Thoracic aorta (tissue), 2 donors: Measurements from ENCODE around the gene CCDC8. TPM values are rescaled to one million over a fixed set of nuclear protein-coding genes. Genes with fewer than 3 reads are reported as not detected.

Experiments
- ATAC-seq: fragments of 150-250 bp; one replicate; pipeline ENCODE4 v1.8.0; 2017; ENCODE audit warnings: low read depth; ENCODE audit not compliant: insufficient number of reproducible peaks, low FRiP score
- DNase-seq: peaks from one replicate; pipeline ENCODE4 v3.0.0-alpha.2; 2020; ENCODE audit warnings: low spot score
- H3K27ac ChIP-seq, 2 donors: fragments of 200-600 bp; sonication (generic); 1 replicate in 1 of 2; 2 replicates in 1 of 2; pipeline ENCODE4 v1.5.1; 2016; ENCODE audit warnings: mild to moderate bottlenecking in 2 of 2, moderate library complexity in 2 of 2
- H3K27me3 ChIP-seq: fragments of 200-600 bp; sonication (generic); replicated peaks from 2 replicates; pipeline ENCODE4 v1.6.0; 2016; ENCODE audit warnings: mild to moderate bottlenecking; ENCODE audit not compliant: insufficient read depth
- H3K36me3 ChIP-seq: fragments of 200-600 bp; sonication (generic); one replicate; pipeline ENCODE4 v1.5.1; 2016
- H3K4me1 ChIP-seq, 2 donors: fragments of 200-600 bp; sonication (generic); 1 replicate in 1 of 2; 2 replicates in 1 of 2; pipeline versions ENCODE4 v1.5.1 to v1.6.0; 2016; ENCODE audit warnings: low read depth in 2 of 2, mild to moderate bottlenecking in 1 of 2; ENCODE audit not compliant: control insufficient read depth in 1 of 2
- H3K4me3 ChIP-seq: fragments of 200-600 bp; sonication (generic); 2 replicates; pipeline ENCODE4 v1.5.1; 2016; ENCODE audit warnings: mild to moderate bottlenecking
- H3K9me3 ChIP-seq: fragments of 200-600 bp; sonication (generic); 2 replicates; pipeline ENCODE4 v1.5.1; 2016
- total RNA-seq, 2 donors: library from RNA; depleted of rRNA; stranded (reverse); fragments of >200 nt; gene quantifications; one replicate each; pipeline versions ENCODE4 v1.1.0 to v1.2.3, GENCODE V29; 2016
- TF ChIP-seq, protein P1 (sequence below): fragments of 200-600 bp; sonication (generic); IDR thresholded peaks from one replicate; pipeline ENCODE4 v1.5.1; 2019; ENCODE audit warnings: antibody characterized with exemption

The CCDC8 gene
- total RNA-seq, 2 donors from 2014 or later, result 22.6 to 23.0 TPM

GRCh38 chr19:46367426-46367825 is 45.9 kb downstream of the CCDC8 start:
- no peak overlapping the region for H3K4me3 ChIP-seq
- H3K27ac ChIP-seq, result no peak overlapping the region
- TF ChIP-seq, protein P1, sequence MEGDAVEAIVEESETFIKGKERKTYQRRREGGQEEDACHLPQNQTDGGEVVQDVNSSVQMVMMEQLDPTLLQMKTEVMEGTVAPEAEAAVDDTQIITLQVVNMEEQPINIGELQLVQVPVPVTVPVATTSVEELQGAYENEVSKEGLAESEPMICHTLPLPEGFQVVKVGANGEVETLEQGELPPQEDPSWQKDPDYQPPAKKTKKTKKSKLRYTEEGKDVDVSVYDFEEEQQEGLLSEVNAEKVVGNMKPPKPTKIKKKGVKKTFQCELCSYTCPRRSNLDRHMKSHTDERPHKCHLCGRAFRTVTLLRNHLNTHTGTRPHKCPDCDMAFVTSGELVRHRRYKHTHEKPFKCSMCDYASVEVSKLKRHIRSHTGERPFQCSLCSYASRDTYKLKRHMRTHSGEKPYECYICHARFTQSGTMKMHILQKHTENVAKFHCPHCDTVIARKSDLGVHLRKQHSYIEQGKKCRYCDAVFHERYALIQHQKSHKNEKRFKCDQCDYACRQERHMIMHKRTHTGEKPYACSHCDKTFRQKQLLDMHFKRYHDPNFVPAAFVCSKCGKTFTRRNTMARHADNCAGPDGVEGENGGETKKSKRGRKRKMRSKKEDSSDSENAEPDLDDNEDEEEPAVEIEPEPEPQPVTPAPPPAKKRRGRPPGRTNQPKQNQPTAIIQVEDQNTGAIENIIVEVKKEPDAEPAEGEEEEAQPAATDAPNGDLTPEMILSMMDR, result no peak
- H3K27me3 ChIP-seq, result no peaks in the 10 kb centered on the region
- peaks cover 0 to 8% of the 10 kb centered on the region in 2 donors for H3K4me1 ChIP-seq
- no peaks in the 10 kb centered on the region for H3K9me3 ChIP-seq
- H3K36me3 ChIP-seq, result peaks cover 10% of the 10 kb centered on the region
- ATAC-seq (no peak), DNase-seq (no peak)

- Histone ChIP-seq H3K4me1 (peaks cover 0 to 2% of the 10 kb centered on the region in 2 donors), H3K27ac (no peak overlapping the region), H3K9me3 (no peaks in the 10 kb centered on the region), H3K36me3 (peaks cover 10% of the 10 kb centered on the region), H3K27me3 (no peaks in the 10 kb centered on the region), H3K4me3 (no peak overlapping the region)
- ATAC-seq (no peak), DNase-seq (no peak)
- TF ChIP-seq, protein P1, result no peak
These were observed 46.6 kb downstream of the CCDC8 start for GRCh38 chr19:46366620-46367292.

DNA sequence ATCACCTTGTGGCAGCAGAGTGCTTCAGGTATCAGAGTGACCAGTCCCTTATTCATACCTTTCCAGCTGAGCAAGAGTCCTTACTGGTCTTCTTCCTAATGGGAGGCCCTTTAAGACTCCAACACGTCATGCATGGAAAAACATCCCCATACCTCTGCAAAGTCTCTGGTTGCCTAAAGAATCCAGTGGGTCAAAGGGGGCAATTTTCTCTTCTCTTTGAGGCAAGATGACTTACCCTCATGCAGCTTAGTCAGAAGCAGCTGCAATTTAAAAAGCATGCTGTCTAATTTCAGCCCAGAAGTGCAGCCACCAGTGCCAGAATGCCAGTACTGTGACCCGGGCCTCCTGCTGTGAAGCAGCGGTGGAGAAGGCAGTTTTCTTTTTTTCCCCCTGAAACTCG is 47.8 kb downstream of the CCDC8 start:
- H3K9me3 ChIP-seq, result no peaks in the 10 kb centered on the region
- H3K4me3 ChIP-seq, result no peak overlapping the region
- TF ChIP-seq, protein P1, result no peak
- ATAC-seq (no peak), DNase-seq (no peak)
- H3K27me3 ChIP-seq, result no peaks in the 10 kb centered on the region
- H3K4me1 ChIP-seq, result no peaks in the 10 kb centered on the region
- peaks cover 10% of the 10 kb centered on the region for H3K36me3 ChIP-seq
- H3K27ac ChIP-seq, result no peak overlapping the region

DNA sequence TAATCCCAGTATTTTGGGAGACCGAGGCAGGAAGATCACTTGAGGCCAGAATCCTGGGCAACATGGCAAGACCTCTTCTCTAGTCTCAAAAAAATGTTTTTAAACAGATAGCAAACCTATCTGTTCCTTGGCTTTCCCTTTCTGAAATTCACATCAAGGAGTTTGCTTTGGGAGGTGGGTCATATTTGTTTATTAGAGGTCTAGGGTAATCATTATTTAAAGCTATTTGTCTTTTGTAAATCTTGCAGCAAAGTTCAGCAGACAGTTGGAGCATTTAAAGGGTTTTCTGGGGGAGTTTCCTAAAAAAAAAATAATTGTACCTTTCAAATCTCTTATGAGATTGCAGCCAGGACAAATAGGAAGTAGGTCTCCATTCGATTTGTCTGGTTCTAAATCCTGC is 49.0 kb downstream of the CCDC8 start:
- H3K9me3 ChIP-seq, result no peaks in the 10 kb centered on the region
- TF ChIP-seq, protein P1, result no peak
- DNase-seq (no peak), ATAC-seq (no peak)
- H3K36me3 ChIP-seq, result peaks cover 10% of the 10 kb centered on the region
- H3K27ac ChIP-seq, result no peak overlapping the region
- H3K4me1 ChIP-seq, result no peaks in the 10 kb centered on the region
- H3K27me3 ChIP-seq, result no peaks in the 10 kb centered on the region
- H3K4me3 ChIP-seq, result no peak overlapping the region

GRCh38 chr19:46361915-46362314 is 51.4 kb downstream of the CCDC8 start:
- peaks cover 10% of the 10 kb centered on the region for H3K36me3 ChIP-seq
- DNase-seq, result no peak

More at GRCh38 chr19:46361915-46362314, 51.4 kb downstream of the CCDC8 start:
- TF ChIP-seq, protein P1, result no peak
- Histone ChIP-seq H3K4me3 (no peak overlapping the region), H3K27me3 (no peaks in the 10 kb centered on the region), H3K4me1 (no peaks in the 10 kb centered on the region), H3K9me3 (no peaks in the 10 kb centered on the region), H3K27ac (no peak overlapping the region)
- no peak for ATAC-seq

Other genes starting within 250 kb of the CCDC8 start
- not detected for gene IGFL1, start 183.8 kb downstream of the CCDC8 start, total RNA-seq
- gene HIF3A, start 116.5 kb downstream of the CCDC8 start, total RNA-seq, result 100 to 1,000 TPM in 1 of 2 donors, 10 to 100 TPM in 1; 85.6 to 189 TPM
- gene PPP5C, start 66.5 kb downstream of the CCDC8 start, total RNA-seq, result 100 to 1,000 TPM in 1 of 2 donors, 10 to 100 TPM in 1; 60.6 to 107 TPM
- gene PNMA8C, start 15.4 kb upstream of the CCDC8 start, total RNA-seq, result 1 to 10 TPM; 1.2 to 5.2 TPM
- gene PNMA8A, start 58.0 kb upstream of the CCDC8 start, total RNA-seq, result 10 to 100 TPM in 1 of 2 donors, 1 to 10 TPM in 1; 5.1 to 14.6 TPM
- 1 to 10 TPM; 4.4 to 4.9 TPM for gene PNMA8B, start 82.3 kb upstream of the CCDC8 start, total RNA-seq
- 100 to 1,000 TPM; 181 to 202 TPM for gene CALM3, start 187.8 kb upstream of the CCDC8 start, total RNA-seq
- gene PTGIR, start 211.5 kb upstream of the CCDC8 start, total RNA-seq, result 100 to 1,000 TPM; 106 to 207 TPM
- not detected for gene GNG8, start 222.6 kb upstream of the CCDC8 start, total RNA-seq
- 100 to 1,000 TPM; 118 to 138 TPM for gene DACT3, start 247.6 kb upstream of the CCDC8 start, total RNA-seq